ENCODE data around the gene LRRC61.

Gene LRRC61

DNA sequence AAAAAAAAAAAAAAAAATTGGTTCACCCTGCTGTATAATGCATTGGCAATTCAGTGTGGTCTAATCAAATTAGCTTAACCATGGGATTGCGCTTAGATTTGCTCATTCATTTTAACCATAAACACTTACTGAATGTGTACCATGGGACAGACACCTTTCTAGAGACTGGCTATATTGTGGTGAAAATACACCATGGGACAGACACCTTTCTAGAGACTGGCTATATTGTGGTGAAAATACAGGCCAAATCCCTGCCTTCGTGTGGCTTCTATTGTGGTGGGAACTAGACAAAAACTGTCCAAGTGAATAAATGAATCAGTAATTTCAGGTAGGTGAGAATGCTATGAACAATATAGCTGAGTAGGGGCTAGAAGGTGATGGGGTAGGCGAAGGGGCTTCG lies 35.3 kb downstream of the LRRC61 start:
- no peak for DNase-seq

DNA sequence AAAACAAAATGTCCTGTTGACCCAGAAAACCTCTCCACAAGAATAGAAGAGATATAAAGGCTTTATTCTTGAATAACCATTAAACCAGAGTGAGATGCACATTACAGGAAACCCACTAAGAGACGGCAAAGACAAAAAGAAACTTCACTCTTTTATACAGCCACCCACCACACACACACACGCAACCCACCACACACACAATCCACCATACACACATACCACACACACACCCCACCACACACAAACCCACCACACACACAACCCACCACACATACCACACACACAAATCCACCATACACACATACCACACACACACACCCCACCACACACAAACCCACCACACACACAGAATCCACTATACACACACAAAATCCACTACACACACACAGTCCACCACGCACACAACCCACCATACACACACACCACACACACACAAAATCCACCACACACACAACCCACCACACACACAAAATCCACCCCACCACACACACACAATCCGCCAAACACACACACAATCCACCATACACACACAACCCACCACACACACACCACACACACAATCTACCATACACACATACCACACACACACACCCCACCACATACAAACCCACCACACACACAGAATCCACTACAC lies 36.0 kb downstream of the LRRC61 start:
- no peak for DNase-seq

DNA sequence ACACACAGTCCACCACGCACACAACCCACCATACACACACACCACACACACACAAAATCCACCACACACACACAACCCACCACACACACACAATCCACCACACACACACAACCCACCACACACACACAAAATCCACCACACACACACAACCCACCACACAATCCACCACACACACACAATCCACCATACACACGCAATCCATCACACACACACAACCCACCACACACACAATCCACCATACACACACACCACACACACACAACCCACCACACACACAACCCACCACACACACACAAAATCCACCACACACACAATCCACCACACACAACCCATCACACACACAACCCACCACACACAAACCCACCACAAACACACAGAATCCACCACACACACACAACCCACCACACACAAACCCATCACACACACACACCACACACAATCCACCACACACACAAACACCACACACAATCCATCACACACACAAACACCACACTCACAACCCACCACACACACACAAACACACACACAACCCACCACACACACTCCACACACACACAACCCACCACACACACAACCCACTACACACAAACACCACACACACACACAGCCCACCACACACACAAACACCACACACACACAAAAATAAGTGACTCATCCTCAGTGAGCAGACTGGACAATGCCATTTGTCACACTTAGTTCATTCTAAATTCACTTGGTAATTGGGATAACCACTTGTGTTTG lies 36.6 kb downstream of the LRRC61 start:
- DNase-seq, result no peak

DNA sequence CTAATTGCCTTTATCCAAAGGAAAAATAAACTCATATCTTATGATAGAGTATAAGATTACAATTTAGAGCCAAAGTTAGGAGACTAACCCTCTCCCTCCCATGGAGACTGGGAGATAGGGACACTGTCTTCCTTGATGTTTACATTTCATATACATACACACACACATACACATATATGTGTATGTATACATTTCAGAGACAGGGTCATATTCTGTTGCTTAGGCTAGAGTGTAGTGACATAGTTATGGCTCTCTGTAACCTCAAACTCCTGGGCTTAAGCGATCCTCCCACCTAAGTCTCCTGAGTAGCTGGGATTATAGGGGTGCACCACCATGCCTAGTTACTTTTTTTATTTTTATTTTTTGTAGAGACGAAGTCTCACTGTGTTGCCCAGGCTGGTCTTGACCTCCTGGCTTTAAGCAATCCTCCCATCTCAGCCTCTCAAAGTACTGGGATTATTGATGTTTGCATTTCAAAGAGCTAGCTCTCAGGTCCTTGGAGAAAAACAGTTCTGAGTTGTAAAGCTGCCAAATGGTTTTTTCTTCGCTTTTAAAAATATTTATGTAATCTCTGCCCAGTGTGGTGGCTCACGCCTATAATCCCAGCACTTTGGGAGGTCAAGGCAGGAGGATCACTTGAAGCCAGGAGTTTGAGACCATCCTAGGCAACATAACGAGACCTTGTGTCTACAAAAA lies 37.4 kb downstream of the LRRC61 start:
- DNase-seq, result no peak

DNA sequence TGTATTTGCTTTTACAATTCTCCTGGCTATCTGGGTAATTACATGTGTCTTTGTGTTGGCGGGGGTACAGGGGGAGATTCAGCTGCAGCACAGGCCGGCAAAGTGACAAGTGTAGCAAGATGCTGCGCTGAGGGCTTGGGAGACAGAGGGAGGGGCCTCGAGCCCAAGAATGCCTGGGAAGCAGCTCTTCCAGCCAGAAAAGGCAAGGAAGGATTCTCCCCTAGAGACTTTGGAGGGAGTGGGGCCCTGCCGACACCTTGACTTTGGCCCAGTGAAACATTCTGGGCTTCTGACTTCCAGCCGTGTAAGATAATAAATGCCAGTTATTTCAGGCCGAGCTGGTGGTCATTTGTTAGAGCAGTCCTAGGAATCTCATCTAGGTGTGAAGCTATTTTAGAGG lies 38.2 kb downstream of the LRRC61 start:
- no peak for DNase-seq

DNA sequence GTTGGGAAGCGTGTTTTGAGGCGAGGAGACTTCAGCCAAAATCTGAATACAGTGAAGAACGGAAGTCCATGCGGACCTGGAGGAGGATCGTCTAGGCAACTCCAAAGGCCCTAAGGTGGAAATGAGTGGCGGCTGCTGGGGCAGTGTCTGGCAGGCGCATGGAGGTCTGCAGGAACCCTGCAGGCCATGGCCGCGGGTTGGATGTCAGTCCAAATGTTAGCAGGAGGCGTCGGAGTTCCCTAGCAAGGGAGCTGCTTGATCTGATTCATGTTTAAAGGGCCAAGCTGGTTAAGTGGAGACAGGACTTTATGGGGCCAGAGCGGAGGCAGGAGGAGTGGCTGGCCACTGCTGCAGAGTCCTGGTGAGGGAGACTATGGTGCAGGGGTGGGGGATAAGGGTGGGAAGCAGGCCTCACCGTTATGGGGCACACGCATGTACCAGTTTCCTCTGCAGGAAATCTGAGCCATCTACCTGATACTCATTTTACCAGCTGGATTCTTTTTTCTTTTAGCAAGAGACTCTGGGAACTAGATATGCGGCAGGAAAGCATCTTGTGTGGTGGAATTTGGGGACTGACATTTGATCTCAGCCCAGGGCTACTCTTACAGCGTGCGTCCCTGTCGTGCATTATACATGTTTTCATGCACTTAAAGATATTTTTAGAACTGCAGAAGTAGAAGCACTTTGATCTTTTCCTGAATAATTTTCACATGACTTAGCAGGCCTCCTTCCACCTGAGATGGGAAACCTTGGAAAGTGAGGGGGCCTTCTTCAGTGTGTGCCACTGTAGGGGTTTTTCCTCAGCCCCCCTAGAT lies 38.9 kb downstream of the LRRC61 start:
- no peak for DNase-seq

DNA sequence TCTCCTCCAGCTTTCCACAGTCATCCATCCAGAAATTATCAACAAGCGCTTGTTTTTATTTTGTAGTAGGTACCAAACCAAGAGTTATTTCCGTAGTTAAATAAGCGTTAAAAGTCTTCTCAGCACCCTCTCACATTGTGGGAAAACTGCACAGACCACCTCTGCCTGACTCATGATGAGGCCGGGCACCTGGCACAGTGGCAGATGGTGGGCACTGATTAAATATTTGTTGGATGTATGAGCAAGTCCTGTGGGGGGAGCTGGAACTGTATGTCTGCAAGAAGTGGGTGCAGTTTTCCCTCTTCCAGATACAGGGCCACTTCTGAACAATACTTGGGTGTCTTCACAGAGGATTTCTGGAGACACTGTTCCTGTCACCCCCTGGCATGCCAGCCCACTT lies 40.2 kb downstream of the LRRC61 start:
- DNase-seq, result no peak

DNA sequence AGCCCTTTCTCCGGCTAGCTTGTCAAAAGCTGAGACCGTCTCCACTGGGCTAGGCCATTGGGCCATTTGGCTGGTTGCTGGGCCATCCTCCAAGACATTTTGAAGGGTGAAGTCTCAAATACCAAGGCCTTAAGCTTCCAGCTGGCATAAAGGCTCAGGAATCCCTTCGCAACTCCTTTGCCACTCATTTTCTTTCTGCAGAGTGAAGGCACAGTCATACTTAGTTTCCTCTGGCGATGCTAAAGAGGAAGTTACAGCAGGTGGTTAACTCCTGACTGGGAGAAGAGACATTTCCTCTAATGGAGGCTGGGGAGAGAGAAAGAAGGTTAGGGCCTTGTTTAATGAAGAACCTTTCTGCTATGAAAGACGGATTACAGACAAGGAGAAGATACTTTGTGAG lies 40.7 kb downstream of the LRRC61 start:
- DNase-seq, result no peak

DNA sequence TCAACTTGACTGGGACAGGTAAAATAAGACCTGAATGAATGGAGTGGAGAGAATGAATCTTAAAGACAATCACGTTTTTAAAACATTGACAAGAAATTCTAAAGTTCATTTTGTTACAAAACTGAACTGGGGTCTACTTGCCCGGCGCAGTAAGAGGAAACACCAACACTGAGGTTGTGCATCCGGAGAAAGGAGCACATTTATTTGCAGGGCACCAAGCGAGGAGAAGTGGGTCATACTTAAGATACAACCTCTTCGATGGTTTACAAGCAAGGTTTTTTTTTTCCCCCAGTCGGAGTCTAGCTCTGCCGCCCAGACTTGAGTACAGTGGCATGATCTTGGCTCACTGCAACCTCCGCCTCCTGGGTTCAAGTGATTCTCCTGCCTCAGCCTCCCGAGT lies 42.0 kb downstream of the LRRC61 start:
- no peak for DNase-seq

DNA sequence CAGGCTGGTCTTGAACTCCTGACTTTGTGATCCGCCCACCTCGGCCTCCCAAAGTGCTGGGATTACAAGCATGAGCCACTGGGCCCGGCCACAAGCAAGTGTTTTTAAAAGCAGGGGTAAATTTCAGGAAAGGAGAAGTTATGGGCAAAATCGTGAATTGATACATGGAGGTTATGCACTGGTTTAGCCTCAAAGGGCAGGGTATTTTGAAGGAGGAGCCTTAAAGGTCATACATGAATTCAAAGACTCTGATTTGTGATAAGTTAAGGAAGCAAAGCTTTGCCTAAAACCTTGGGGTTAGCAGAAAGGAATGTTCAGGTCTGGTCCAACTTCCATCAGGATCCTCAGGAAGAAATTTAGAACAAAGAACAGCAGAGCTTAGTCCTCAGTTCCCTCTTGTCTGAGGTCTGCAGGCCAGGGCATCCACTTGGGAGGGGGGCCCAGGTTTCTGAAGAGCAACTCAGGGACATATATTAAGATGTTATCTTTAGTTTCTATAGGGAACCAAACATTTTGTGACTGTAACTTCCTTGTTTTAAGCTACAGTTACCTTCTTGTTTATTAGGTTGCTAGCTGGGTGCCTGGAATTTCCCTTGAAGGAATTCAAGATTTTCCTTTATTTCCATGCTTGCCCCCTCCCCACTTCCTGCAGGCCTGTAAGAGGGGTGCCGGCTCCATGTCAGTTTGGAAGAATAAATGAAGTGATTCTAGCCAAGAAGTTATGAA lies 42.7 kb downstream of the LRRC61 start:
- no peak for DNase-seq

DNA sequence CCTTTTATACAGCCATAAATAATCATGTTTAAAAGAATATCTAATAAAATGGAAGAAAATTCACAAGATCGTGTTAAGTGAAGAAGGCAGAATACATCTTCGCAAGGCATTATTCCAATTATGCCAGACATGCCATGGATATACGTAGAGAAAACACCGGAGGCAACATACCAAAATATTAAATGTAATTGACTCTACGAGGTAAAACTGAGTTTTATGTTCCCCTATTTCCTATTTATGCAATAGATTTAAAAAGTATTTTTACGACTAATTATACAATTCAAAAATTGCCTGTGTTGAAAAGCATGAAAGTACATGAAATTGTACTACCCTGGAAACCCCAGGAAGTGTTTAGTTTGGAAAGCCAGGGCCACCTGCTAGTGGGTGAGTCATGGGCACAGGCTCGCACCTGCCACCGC lies 44.5 kb downstream of the LRRC61 start:
- DNase-seq, result no peak

DNA sequence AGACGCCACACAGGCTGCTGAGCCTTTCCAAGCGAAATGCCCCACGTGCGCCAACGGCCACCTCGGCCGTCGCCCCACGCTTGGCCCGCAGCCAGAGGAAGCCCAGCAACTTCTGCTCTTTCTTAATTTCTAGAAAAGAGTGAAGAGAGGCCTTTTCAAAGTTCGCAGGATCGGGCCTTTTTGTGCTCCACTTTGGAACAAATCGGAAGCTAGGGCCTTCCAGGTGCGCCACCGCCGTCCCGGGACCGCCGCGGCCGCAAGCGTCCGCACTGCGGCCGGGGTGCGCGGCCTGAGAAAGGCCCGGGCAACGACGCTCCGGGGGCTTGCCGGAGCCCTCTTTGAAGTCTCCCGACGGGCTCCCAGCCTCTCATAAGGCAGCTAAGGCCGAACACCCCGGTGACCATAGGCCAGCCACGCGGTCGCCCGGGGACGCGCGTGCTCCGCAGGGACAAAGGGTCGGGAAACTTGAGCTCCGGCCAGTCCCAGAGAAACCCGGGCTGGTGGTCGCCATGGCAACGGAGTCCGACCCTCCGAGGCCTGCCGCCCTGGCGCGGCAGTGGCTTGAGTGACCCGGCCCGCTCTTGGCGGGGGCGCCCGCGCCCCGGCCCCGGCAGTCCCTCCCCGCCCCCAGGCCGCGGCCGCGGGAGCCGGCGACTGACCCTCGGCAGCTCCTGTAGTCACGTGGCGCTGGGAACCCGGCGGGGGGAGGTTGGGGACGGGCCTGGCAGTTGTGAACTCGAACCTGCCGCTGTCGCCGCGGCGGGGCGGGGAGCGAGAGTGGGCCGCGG lies 45.1 kb downstream of the LRRC61 start, which contains the start of gene REPIN1:
Gene REPIN1, plus strand, starts transcription at position 727 of the 788 bp plus-strand sequence. CDS start 890 bp downstream, outside the sequence.
- DNase-seq, result peak; percentile 92

DNA sequence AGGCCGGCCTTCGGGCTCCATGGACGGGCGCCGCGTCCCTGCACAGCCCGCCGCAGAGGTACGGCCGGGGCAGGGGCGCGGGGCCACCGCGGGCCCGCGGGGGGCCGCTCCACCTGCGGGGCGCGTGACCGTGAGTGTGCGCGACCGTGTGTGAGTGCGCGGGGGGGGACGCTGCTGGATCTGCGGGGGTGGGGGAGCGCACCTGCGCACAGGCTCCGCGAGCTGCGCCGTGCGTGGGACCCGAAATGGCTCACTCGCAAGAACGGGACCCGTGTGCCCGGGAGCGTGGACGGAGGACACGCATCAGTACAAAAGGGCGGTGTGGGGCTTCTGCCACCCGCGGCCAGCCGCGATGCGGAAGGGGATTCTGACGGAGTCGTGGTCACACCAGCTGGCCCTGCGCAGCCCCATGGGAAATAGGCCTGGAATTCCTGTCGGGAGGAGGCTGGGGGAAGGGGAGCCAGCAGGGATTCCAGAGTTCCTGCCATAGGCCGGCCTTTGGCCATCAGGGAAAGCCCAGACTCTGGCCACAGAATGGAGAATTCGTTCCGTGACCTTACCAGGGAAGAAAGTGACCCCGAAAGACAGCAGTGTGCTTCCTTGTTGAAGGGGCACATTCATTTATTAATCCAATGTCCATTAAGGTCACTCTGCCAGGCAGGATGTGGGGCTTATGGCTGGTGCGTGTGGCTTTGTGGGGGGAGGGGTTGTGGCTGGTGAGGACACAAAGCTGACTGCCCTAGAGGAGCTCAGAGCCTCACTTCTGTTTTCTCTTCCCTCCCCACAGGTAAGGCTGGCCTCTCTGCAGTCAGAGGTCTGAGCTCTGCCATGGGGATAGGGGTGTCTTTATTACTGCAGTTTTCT lies 46.0 kb downstream of the LRRC61 start:
- peak; percentile 76 for DNase-seq

DNA sequence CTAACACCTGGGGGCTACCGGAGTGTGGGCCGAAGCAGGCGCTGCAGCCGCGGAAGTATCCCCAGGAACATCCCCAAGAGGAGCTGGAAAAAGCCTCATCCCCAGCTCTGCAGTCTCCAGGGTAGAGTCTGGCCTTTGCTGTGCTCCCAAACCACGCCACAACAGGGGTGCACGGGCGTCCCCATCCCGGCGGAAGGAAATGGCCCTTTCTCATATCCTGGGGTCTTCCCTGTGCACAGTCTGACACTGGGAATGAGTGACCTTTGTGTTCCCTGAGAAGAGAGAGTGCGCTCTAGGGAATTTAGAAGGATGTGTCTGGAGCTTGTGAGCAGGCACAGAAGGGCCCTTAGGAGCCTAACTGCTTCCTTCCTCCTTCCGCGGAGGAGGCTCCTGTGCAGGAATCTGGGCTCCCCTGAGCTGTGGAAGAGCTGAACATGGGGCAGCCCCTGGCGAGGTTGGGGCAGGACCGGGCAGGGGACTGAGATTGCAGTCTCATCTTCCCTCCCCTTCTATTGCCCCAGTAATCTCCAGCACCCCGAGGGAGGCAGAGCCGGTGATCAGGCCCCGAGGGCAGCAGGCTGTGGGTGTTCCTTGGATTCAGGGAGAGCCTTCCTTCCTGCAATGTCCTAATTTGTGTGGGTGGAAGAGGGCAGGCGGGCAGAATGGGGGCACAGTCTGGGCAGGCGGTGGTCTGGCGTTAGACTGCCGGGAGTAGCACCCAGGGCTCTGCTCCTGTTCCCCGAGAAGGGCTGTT lies 46.8 kb downstream of the LRRC61 start:
- no peak for DNase-seq

DNA sequence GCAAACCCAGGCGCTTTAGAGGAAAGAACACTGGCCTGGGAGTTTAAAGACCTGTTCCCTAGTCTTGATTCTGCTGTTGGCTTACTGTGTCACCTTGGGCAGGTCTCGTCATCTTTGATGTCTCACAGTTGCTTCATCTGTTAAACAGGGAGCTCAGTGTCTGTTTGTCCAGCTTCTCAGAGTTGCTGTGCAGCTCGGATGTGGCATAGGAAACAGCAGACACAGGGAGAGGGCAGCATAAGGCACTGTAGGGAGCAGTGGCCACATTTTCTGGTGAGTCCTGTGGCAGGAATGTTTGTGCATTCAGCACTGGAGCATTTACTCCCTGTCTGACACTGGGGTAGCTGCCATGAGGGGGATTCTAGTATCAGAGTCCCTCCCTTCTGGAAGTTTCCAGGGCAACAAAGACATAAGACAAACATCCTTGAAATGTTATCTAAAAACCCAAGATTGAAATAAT lies 47.5 kb downstream of the LRRC61 start:
- no peak for DNase-seq

DNA sequence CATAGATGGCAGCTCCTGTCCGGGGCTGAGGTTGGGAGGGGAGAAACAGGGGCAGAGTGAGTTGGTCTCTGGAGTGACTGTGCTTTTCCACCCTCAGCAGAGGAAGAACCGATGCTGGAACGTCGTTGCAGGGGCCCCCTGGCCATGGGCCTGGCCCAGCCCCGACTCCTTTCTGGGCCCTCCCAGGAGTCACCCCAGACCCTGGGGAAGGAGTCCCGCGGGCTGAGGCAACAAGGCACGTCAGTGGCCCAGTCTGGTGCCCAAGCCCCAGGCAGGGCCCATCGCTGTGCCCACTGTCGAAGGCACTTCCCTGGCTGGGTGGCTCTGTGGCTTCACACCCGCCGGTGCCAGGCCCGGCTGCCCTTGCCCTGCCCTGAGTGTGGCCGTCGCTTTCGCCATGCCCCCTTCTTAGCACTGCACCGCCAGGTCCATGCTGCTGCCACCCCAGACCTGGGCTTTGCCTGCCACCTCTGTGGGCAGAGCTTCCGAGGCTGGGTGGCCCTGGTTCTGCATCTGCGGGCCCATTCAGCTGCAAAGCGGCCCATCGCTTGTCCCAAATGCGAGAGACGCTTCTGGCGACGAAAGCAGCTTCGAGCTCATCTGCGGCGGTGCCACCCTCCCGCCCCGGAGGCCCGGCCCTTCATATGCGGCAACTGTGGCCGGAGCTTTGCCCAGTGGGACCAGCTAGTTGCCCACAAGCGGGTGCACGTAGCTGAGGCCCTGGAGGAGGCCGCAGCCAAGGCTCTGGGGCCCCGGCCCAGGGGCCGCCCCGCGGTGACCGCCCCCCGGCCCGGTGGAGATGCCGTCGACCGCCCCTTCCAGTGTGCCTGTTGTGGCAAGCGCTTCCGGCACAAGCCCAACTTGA lies 48.2 kb downstream of the LRRC61 start:
- no peak for DNase-seq

DNA sequence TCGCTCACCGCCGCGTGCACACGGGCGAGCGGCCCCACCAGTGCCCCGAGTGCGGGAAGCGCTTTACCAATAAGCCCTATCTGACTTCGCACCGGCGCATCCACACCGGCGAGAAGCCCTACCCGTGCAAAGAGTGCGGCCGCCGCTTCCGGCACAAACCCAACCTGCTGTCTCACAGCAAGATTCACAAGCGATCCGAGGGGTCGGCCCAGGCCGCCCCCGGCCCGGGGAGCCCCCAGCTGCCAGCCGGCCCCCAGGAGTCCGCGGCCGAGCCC lies 48.8 kb downstream of the LRRC61 start:
- DNase-seq, result no peak

DNA sequence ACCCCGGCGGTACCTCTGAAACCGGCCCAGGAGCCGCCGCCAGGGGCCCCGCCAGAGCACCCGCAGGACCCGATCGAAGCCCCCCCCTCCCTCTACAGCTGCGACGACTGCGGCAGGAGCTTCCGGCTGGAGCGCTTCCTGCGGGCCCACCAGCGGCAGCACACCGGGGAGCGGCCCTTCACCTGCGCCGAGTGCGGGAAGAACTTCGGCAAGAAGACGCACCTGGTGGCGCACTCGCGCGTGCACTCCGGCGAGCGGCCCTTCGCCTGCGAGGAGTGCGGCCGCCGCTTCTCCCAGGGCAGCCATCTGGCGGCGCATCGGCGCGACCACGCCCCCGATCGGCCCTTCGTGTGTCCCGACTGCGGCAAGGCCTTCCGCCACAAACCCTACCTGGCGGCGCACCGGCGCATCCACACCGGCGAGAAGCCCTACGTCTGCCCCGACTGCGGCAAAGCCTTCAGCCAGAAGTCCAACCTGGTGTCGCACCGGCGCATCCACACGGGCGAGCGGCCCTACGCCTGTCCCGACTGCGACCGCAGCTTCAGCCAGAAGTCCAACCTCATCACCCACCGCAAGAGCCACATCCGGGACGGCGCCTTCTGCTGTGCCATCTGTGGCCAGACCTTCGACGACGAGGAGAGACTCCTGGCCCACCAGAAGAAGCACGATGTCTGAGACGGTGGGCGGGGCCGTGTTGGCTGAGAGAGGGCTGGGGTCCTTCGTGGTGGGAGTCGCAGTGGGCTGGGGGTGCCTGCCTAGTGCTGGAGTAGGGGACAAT lies 49.3 kb downstream of the LRRC61 start:
- no peak for DNase-seq
